Neural crest cell (in vitro differentiated cells): ENCODE results near the gene IPO4. TPM values are rescaled to one million over a fixed set of nuclear protein-coding genes. Genes with fewer than 3 reads are reported as not detected.

ENCODE experiments used
- DNase-seq: peaks from one replicate; pipeline ENCODE4 v3.0.0; 2021; ENCODE audit warnings: low read depth, mixed read lengths, low spot score
- H3K27ac Mint-ChIP-seq: one replicate; pipeline ENCODE4 v1.8.0; 2021; ENCODE audit warnings: mild to moderate bottlenecking, mixed read lengths; ENCODE audit not compliant: unreplicated experiment
- H3K27me3 Mint-ChIP-seq: 2 replicates; pipeline ENCODE4 v1.8.0; 2021; ENCODE audit warnings: low read depth, mild to moderate bottlenecking, mixed read lengths
- H3K36me3 Mint-ChIP-seq: 2 replicates; pipeline ENCODE4 v1.8.0; 2021; ENCODE audit warnings: low read depth, mild to moderate bottlenecking, mixed read lengths
- H3K4me1 Mint-ChIP-seq: 2 replicates; pipeline ENCODE4 v1.8.0; 2021; ENCODE audit warnings: mixed read lengths
- H3K4me3 Mint-ChIP-seq: one replicate; pipeline ENCODE4 v1.8.0; 2021; ENCODE audit warnings: mild to moderate bottlenecking, mixed read lengths
- H3K9me3 Mint-ChIP-seq: 2 replicates; pipeline ENCODE4 v1.8.0; 2021; ENCODE audit warnings: mixed read lengths
- total RNA-seq: library from RNA; stranded (reverse); gene quantifications from 2 replicates; pipeline ENCODE4 v1.2.1, GENCODE V29; 2021
- TF ChIP-seq, protein P1 (sequence below): fragments of 200-600 bp; sonication (generic); conservative IDR thresholded peaks from 2 replicates; pipeline ENCODE4 v1.5.0; 2021; ENCODE audit warnings: antibody characterized with exemption, mild to moderate bottlenecking

The IPO4 gene
- total RNA-seq, 1 donor from 2014 or later: 88.3 TPM

DNA sequence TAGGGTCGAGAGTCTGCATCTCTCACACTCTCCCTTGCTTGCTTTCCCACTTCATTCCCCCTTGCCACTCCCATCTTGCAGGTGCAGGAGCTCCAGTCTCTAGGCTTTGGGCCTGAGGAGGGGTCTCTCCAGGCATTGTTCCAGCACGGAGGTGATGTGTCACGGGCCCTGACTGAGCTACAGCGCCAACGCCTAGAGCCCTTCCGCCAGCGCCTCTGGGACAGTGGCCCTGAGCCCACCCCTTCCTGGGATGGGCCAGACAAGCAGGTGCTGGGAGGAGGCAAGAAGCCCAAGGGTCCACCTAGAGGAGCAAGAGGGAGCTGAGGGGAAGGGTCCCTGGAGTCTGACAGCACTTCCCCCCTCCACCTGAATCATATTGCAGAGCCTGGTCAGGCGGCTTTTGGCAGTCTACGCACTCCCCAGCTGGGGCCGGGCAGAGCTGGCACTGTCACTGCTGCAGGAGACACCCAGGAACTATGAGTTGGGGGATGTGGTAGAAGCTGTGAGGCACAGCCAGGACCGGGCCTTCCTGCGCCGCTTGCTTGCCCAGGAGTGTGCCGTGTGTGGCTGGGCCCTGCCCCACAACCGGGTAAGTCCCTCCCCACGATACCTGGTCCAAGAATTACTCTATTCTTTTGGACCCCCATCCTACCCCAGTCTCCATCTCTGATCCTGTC is 37.1 kb downstream of the IPO4 start:
- no peak overlapping the region for H3K27ac Mint-ChIP-seq
- H3K27me3 Mint-ChIP-seq: no peaks in the 10 kb centered on the region
- no peak for DNase-seq
- peak overlapping the region; percentile 50 for H3K4me3 Mint-ChIP-seq
- TF ChIP-seq, protein P1, sequence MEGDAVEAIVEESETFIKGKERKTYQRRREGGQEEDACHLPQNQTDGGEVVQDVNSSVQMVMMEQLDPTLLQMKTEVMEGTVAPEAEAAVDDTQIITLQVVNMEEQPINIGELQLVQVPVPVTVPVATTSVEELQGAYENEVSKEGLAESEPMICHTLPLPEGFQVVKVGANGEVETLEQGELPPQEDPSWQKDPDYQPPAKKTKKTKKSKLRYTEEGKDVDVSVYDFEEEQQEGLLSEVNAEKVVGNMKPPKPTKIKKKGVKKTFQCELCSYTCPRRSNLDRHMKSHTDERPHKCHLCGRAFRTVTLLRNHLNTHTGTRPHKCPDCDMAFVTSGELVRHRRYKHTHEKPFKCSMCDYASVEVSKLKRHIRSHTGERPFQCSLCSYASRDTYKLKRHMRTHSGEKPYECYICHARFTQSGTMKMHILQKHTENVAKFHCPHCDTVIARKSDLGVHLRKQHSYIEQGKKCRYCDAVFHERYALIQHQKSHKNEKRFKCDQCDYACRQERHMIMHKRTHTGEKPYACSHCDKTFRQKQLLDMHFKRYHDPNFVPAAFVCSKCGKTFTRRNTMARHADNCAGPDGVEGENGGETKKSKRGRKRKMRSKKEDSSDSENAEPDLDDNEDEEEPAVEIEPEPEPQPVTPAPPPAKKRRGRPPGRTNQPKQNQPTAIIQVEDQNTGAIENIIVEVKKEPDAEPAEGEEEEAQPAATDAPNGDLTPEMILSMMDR: no peak
- H3K9me3 Mint-ChIP-seq: no peaks in the 10 kb centered on the region
- peaks cover 13% of the 10 kb centered on the region for H3K4me1 Mint-ChIP-seq
- peaks cover 6% of the 10 kb centered on the region for H3K36me3 Mint-ChIP-seq

DNA sequence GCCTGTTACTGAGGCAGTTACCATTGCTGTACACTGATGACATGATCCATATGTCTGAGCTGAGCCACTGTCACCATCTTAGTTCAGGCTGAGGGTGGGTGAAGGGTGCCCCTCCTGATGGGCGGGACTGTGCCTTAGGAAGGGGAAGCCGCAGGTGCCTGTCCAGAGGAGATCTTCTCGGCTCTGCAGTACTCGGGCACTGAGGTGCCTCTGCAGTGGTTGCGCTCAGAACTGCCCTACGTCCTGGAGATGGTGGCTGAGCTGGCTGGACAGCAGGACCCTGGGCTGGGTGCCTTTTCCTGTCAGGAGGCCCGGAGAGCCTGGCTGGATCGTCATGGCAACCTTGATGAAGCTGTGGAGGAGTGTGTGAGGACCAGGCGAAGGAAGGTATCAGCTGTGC is 37.6 kb downstream of the IPO4 start:
- Mint-ChIP-seq H3K27me3 (no peaks in the 10 kb centered on the region), H3K9me3 (no peaks in the 10 kb centered on the region), H3K4me1 (peaks cover 17% of the 10 kb centered on the region), H3K36me3 (peaks cover 6% of the 10 kb centered on the region), H3K27ac (no peak overlapping the region), H3K4me3 (peak overlapping the region; percentile 76)
- no peak for DNase-seq
- TF ChIP-seq, protein P1: no peak

DNA sequence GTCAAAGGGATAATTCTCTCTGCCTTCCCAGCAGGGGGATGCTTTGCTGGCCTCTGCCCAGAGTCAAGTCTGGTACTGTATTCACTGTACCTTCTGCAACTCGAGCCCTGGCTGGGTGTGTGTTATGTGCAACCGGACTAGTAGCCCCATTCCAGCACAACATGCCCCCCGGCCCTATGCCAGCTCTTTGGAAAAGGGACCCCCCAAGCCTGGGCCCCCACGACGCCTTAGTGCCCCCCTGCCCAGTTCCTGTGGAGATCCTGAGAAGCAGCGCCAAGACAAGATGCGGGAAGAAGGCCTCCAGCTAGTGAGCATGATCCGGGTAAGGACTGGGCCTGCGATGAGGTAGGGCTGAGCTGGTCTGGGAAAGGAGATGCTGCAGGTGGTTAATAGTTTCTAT is 38.0 kb downstream of the IPO4 start:
- Mint-ChIP-seq H3K27me3 (no peaks in the 10 kb centered on the region), H3K4me3 (peak overlapping the region; percentile 76), H3K4me1 (peaks cover 21% of the 10 kb centered on the region), H3K36me3 (peaks cover 5% of the 10 kb centered on the region), H3K27ac (no peak overlapping the region), H3K9me3 (no peaks in the 10 kb centered on the region)
- TF ChIP-seq, protein P1: no peak
- no peak for DNase-seq

DNA sequence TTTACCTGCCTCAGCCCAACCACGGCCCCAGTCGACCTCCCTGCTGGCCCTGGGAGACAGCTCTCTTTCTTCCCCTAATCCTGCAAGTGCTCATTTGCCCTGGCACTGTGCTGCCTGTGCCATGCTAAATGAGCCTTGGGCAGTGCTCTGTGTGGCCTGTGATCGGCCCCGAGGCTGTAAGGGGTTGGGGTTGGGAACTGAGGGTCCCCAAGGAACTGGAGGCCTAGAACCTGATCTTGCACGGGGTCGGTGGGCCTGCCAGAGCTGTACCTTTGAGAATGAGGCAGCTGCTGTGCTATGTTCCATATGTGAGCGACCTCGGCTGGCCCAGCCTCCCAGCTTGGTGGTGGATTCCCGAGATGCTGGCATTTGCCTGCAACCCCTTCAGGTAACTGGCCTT is 38.6 kb downstream of the IPO4 start:
- peaks cover 2% of the 10 kb centered on the region for H3K36me3 Mint-ChIP-seq
- TF ChIP-seq, protein P1: no peak
- H3K27me3 Mint-ChIP-seq: no peaks in the 10 kb centered on the region
- no peak overlapping the region for H3K4me3 Mint-ChIP-seq
- H3K9me3 Mint-ChIP-seq: no peaks in the 10 kb centered on the region
- DNase-seq: no peak
- peaks cover 25% of the 10 kb centered on the region for H3K4me1 Mint-ChIP-seq
- no peak overlapping the region for H3K27ac Mint-ChIP-seq

DNA sequence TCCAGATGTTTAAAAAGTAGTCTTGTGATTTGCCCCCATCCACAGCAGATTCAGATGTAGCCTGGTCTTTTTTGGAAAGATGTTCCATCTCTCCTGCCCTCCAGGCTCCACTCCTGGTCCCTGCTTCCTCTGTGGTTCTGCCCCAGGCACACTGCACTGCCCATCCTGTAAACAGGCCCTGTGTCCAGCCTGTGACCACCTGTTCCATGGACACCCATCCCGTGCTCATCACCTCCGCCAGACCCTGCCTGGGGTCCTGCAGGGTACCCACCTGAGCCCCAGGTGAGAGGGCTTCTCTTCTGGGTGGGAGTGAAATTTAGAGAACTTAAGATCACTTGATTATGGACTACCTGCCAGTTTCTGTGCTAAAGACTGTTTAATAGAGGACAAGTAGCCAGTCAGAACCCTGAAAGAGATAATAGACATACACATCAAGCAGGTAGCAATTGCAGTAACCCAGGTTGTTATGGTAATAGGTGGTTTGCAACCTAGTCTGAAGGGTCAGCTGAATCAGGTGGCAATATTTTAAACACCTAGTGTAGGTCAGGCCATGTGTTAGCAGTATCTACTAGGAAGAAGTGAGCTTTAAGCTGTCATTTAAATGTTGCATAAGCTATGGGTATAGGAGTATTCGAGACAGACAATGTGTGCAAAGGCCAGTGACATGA is 39.2 kb downstream of the IPO4 start:
- Mint-ChIP-seq H3K27ac (no peak overlapping the region), H3K36me3 (peaks cover under 1% of the 10 kb centered on the region), H3K9me3 (no peaks in the 10 kb centered on the region), H3K27me3 (no peaks in the 10 kb centered on the region), H3K4me1 (peaks cover 25% of the 10 kb centered on the region), H3K4me3 (peak overlapping the region; percentile 99)
- DNase-seq: no peak
- TF ChIP-seq, protein P1: no peak
